Measurements from ENCODE around the gene PEX11A.

PEX11A gene

DNA sequence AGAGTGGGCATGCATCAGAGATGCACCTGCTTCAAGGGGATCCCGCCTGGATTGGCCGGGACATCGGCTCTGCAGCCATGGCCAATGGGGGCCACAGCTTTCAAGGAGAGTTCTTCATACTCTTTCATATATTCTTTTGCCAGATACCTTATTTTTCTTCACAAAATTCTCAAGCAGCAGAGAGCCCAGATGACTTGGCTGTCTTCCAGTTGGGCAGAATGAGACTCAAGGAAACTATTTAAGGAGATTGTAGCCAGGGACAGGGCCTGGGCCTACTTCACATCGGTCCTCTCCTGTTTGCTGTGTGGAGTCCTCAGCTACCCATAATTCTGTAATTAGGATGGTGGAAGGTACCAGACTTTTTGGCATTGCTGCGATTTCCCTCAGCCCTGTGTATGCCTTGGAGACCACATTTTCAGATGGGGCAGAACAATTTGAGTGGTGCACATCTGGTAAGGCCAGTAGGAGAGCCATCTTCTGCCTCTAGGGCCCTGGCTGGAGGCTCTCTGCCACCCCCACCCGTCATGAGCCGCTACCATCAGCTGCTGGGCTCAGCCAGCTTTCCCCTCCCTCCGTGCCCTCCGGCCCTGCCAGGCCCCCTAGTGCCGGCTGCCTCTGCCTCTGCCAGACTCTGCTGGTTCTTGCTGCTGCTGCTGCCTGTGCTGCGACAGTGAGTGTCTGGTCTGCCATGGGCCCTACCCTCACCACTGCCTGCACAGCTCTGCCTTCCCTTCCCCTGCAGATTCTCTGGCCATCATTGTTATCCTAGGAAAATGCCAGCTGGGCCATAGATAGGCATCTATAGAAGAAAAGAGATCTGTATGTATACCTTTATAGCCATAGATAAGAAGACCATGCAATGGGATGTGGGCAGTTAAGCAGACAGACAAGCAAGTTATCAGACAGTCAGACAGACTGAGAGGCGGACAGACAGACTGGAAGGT lies 18.1 kb downstream of the PEX11A start:
- Histone ChIP-seq H3K4me1 (ENCODE audit: control insufficient read depth, insufficient read depth, low read length) (no peaks in the 10 kb centered on the region), H3K36me3 (ENCODE audit: control insufficient read depth, insufficient read depth, low read length) (no peaks in the 10 kb centered on the region), H3K9me3 (ENCODE audit: control insufficient read depth, low read length) (no peaks in the 10 kb centered on the region), H3K4me3 (ENCODE audit: low read length) (no peak overlapping the region), H3K9ac (ENCODE audit: low read length) (no peak overlapping the region), H3K27me3 (ENCODE audit: control insufficient read depth, insufficient read depth, low read length) (no peaks in the 10 kb centered on the region)

DNA sequence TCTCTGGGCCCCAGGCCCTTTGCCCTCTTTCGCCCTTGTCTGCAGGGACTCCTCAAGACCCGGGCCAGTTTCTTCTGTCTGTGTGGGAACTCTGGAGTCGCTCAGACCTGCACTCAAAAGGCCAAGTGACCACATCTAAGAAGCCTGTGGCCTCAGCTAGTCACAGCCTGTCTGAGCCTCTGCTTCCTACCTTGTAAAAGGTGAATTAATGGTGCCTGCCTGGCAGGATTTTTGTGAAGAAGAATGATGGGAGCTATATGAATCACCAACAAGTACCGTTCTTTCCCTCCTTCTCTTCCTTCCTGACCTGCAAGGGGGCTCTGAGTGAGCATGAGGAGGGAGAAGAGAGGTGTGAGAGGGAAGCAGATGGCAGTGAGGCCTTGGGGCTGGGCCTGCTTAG lies 18.9 kb downstream of the PEX11A start:
- Histone ChIP-seq H3K36me3 (ENCODE audit: control insufficient read depth, insufficient read depth, low read length) (no peaks in the 10 kb centered on the region), H3K4me1 (ENCODE audit: control insufficient read depth, insufficient read depth, low read length) (no peaks in the 10 kb centered on the region), H3K27me3 (ENCODE audit: control insufficient read depth, insufficient read depth, low read length) (no peaks in the 10 kb centered on the region), H3K4me3 (ENCODE audit: low read length) (no peak overlapping the region), H3K9ac (ENCODE audit: low read length) (no peak overlapping the region), H3K9me3 (ENCODE audit: control insufficient read depth, low read length) (no peaks in the 10 kb centered on the region)

DNA sequence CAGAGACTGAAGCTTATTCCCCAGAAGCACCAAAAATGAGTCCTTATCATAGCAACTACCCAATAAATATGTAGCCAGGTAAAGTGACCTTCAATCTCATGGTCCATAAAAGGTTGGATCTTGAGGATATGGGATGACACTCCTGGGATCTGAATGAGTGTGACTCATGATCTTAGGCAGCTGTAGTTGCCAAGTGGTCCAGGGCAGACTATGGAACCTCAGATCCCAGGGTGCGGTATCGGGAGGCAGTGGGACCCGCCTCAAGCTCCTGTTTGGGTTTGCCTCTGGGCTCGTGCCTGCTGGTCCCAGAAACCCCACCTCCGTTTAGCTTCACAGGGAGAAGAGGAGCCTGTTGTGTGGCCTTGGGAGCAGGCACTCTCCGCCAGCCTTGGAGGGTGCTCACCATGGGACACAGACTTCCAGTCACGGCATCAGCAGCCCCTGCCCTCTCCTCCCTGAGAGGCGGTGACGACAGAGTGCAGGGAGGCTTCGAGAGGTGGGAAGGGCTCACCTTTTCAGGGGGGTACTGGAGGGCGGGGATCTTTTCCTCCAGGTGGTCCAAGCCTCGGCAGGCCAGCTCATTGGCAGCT lies 19.5 kb downstream of the PEX11A start:
- no peak overlapping the region for H3K4me3 ChIP-seq (ENCODE audit: low read length)

DNA sequence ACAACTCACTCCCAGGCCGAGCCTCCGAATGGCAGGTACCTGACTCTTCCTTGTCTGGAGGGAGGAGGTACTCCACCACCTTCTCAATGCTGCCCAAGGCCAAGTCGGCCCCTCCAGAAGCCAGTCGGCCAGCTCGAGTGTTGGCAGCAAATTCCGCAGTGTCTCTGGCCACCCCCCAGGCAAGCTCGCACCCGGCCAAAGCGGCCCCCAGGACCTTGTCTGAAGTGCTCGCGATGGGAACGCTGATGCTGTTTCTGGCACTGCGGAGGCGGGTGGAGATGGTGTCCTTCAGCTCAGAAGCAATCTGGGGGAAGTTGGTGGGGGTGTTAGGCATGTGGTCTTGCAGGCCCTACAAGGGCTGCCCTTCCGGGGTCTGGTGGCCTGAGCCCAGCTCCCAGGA lies 20.6 kb downstream of the PEX11A start:
- Histone ChIP-seq H3K9me3 (ENCODE audit: control insufficient read depth, low read length) (no peaks in the 10 kb centered on the region), H3K9ac (ENCODE audit: low read length) (no peak overlapping the region), H3K36me3 (ENCODE audit: control insufficient read depth, insufficient read depth, low read length) (no peaks in the 10 kb centered on the region), H3K4me1 (ENCODE audit: control insufficient read depth, insufficient read depth, low read length) (peaks cover 10% of the 10 kb centered on the region), H3K27me3 (ENCODE audit: control insufficient read depth, insufficient read depth, low read length) (no peaks in the 10 kb centered on the region), H3K4me3 (ENCODE audit: low read length) (no peak overlapping the region)

More for the DNA sequence above, 19.5 kb downstream of the PEX11A start:
- H3K4me1 ChIP-seq (ENCODE audit: control insufficient read depth, insufficient read depth, low read length): peaks cover 2% of the 10 kb centered on the region
- H3K9me3 ChIP-seq (ENCODE audit: control insufficient read depth, low read length): no peaks in the 10 kb centered on the region
- H3K27me3 ChIP-seq (ENCODE audit: control insufficient read depth, insufficient read depth, low read length): no peaks in the 10 kb centered on the region
- H3K9ac ChIP-seq (ENCODE audit: low read length): no peak overlapping the region
- H3K36me3 ChIP-seq (ENCODE audit: control insufficient read depth, insufficient read depth, low read length): no peaks in the 10 kb centered on the region

DNA sequence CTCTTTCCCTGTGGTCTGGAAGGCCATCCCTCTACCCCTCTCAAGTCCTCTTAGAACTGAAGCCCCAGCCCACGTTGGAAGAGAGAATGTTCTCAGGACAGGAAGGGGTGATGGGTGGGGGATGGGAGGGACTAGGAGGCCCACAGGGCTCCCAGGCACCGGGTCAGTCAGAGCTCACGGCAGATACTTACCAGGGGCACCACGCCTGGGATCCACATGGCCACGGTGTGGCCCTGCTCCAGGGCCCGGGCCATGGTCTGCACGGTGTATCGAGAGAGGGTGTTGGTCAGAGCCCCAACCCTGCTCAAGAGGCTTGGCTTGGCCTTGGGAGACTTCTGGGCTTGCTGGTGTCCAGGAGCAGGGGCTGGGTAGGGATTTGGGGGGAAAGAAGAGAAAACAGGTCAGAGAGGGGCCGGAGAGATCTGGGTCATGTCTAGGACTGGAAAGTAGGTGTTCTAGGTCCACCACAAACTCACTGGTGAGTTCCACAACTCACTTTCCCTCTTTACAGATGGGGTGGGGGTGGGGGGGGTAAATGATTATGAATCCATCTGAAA lies 21.2 kb downstream of the PEX11A start:
- Histone ChIP-seq H3K4me3 (ENCODE audit: low read length) (no peak overlapping the region), H3K9me3 (ENCODE audit: control insufficient read depth, low read length) (no peaks in the 10 kb centered on the region), H3K36me3 (ENCODE audit: control insufficient read depth, insufficient read depth, low read length) (no peaks in the 10 kb centered on the region), H3K27me3 (ENCODE audit: control insufficient read depth, insufficient read depth, low read length) (no peaks in the 10 kb centered on the region), H3K9ac (ENCODE audit: low read length) (no peak overlapping the region), H3K4me1 (ENCODE audit: control insufficient read depth, insufficient read depth, low read length) (peaks cover 13% of the 10 kb centered on the region)

DNA sequence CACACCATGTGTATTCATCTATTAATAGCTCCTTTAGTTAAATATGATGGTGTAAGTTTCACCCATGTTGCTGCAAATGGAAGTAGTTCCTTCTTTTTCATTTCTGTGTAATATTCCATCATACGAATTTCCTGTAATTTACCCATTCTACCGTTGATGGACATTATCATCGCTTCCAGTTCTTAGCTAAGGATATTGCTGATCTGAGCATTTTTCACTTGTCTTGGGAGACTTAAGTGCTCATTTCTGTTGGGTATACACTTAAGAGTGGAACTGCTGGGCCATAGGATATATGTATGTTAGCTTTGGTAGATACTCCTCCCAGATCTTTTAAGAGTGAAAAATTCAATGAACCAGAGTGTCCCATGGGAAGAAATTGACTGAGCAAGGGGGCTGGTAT lies 22.4 kb downstream of the PEX11A start:
- Histone ChIP-seq H3K4me3 (ENCODE audit: low read length) (no peak overlapping the region), H3K9ac (ENCODE audit: low read length) (no peak overlapping the region), H3K9me3 (ENCODE audit: control insufficient read depth, low read length) (no peaks in the 10 kb centered on the region), H3K27me3 (ENCODE audit: control insufficient read depth, insufficient read depth, low read length) (no peaks in the 10 kb centered on the region), H3K4me1 (ENCODE audit: control insufficient read depth, insufficient read depth, low read length) (peaks cover 17% of the 10 kb centered on the region), H3K36me3 (ENCODE audit: control insufficient read depth, insufficient read depth, low read length) (no peaks in the 10 kb centered on the region)

DNA sequence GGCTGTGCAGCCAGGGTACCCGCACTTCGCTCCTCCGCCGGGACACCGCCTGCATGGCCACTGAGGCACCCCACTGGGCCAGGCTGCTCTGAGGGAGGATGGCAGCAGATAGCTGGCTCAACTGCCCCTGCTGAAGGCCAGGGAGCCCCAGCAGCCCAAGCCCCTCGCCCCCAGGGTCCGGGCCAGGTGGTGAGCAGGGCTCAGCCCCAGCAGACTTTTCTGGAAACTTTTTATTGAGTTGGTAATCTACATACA lies 22.9 kb downstream of the PEX11A start:
- Histone ChIP-seq H3K36me3 (ENCODE audit: control insufficient read depth, insufficient read depth, low read length) (no peaks in the 10 kb centered on the region), H3K9ac (ENCODE audit: low read length) (no peak overlapping the region), H3K27me3 (ENCODE audit: control insufficient read depth, insufficient read depth, low read length) (no peaks in the 10 kb centered on the region), H3K9me3 (ENCODE audit: control insufficient read depth, low read length) (no peaks in the 10 kb centered on the region), H3K4me1 (ENCODE audit: control insufficient read depth, insufficient read depth, low read length) (peaks cover 22% of the 10 kb centered on the region), H3K4me3 (ENCODE audit: low read length) (no peak overlapping the region)

DNA sequence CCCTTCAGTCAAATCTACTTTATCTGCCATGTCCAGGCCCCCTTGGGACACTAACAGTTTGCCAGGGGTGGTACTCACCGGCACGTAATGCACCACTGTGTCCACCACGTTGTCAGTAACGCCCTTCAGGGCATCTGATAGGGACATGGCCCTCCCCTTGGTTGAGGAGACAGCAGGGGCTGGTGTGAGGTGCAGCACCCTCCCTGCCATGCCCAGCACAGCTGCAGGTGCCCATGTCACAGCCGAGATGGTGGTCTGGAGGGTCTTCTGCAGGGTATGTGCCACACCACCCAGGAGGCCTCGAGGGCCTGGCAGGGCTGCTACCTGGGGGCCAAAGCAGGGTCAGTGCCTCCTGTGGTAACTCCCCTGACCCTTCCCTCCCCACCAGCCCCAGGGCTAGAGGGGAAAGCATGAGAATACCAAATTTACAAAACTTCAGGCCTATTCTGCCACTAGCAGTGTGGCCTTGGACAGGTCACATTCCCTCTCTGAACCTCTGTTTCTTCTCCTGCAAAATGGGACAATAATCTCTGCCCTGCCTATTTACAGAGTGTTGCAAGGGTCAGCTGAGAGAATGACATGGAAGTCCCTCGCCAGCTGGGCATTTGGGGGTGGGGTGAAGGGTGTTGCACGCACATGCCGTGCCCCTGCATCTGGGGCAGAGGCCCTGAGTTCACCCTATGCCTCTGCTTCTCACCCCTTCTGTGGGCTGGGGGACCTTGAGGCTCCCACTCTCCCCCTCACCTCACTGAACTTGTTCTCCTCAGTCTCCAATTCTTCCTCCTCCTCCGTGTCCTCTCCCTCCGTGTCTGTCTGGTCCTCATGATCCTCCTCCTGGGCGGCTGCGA lies 23.5 kb downstream of the PEX11A start:
- H3K4me1 ChIP-seq (ENCODE audit: control insufficient read depth, insufficient read depth, low read length): peaks cover 28% of the 10 kb centered on the region
- no peaks in the 10 kb centered on the region for H3K9me3 ChIP-seq (ENCODE audit: control insufficient read depth, low read length)
- no peaks in the 10 kb centered on the region for H3K36me3 ChIP-seq (ENCODE audit: control insufficient read depth, insufficient read depth, low read length)
- no peaks in the 10 kb centered on the region for H3K27me3 ChIP-seq (ENCODE audit: control insufficient read depth, insufficient read depth, low read length)
- no peak overlapping the region for H3K4me3 ChIP-seq (ENCODE audit: low read length)
- no peak overlapping the region for H3K9ac ChIP-seq (ENCODE audit: low read length)

DNA sequence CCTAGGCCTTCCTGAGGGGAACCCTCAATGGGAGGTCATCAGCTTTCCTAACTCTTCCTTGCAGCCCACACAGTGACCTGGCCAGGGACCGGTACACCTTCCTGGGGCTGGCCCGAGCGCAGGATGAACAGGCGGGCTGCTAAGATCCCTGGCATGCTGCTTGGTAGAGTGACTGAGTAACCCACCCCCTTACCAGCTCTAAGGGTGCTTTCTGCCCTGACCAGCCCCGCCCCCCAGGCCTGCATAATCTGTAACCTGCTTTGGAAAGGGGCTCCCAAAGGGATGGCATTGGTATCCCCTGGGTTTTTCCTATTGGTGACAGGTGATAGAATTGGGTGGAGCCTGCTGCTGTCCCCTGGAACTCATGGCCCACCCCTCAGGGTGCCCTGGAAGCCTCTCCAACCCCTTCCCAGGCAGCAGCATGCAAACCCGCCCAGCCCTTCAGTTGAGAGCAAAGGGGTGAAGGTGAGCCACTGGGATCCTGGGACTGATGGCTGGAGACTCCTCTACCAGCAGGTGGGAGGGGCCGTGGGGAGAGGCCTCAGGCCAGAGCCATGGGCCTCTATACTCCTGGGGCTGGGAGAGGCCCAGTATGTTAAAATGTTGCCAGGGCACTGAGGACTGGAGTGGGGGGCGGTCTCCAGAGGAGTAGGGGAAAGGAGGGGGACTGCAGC lies 24.2 kb downstream of the PEX11A start:
- H3K36me3 ChIP-seq (ENCODE audit: control insufficient read depth, insufficient read depth, low read length): no peaks in the 10 kb centered on the region
- H3K4me3 ChIP-seq (ENCODE audit: low read length): no peak overlapping the region
- H3K27me3 ChIP-seq (ENCODE audit: control insufficient read depth, insufficient read depth, low read length): no peaks in the 10 kb centered on the region
- no peaks in the 10 kb centered on the region for H3K9me3 ChIP-seq (ENCODE audit: control insufficient read depth, low read length)
- H3K4me1 ChIP-seq (ENCODE audit: control insufficient read depth, insufficient read depth, low read length): peaks cover 29% of the 10 kb centered on the region
- H3K9ac ChIP-seq (ENCODE audit: low read length): peak overlapping the region; percentile 53

DNA sequence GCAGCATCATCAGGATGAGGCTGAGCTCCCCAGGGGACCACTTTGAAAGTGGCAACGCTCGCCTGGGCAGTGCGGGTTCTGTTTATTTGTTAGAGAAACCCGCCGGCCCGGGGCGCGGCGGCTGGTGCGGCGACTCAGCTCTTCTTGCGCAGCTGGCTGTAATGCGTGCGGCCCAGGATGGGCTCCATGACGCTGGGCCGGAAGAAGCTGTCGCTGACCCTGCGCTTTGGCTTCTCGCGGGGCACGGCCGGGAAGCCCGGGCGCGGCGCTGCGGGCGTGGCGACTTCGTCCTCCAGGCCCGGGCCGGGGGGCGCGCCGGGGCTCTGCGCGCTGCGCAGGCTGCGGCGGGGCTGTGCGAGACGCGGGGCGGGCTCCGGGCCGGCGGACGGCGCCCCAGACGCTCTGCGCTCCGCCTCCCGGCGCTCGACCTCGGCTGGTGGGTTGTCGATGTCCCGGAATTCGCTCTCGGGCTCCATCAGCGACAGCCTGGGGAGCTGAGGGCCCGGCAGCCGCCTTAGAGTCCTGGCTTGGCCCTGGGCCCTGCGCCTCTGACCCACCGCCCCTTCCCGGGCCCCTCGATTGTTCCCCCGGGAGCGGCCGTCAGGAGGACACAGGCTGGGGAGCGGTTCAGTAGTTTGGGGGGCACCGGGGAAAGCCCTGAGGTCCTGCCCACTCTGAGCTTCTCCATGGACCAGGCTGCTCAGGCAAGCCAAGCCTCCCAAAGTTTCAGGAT lies 24.9 kb downstream of the PEX11A start:
- H3K9ac ChIP-seq (ENCODE audit: low read length): peak overlapping the region; percentile 53
- H3K4me3 ChIP-seq (ENCODE audit: low read length): no peak overlapping the region
- no peaks in the 10 kb centered on the region for H3K9me3 ChIP-seq (ENCODE audit: control insufficient read depth, low read length)
- H3K4me1 ChIP-seq (ENCODE audit: control insufficient read depth, insufficient read depth, low read length): peaks cover 29% of the 10 kb centered on the region
- H3K27me3 ChIP-seq (ENCODE audit: control insufficient read depth, insufficient read depth, low read length): no peaks in the 10 kb centered on the region
- H3K36me3 ChIP-seq (ENCODE audit: control insufficient read depth, insufficient read depth, low read length): no peaks in the 10 kb centered on the region
